Skin of body (tissue), 2 donors: ENCODE results near the gene CAPN15. TPM values are rescaled to one million over a fixed set of nuclear protein-coding genes. Genes with fewer than 3 reads are reported as not detected.
"Not testable (repeated sequence)": the region's sequence is repeated elsewhere in the genome, so short reads cannot be mapped to it uniquely, and the experiment has no call there.

Experiments
- DNase-seq: peaks from one replicate; lab custom pipeline; 2025; lab: John Stamatoyannopoulos, UW
- total RNA-seq: library from RNA; depleted of rRNA; stranded (reverse); fragments of >200 nt; gene quantifications from one replicate; pipeline ENCODE4 v1.2.3, GENCODE V29; 2014

Gene CAPN15
- total RNA-seq, 1 donor from 2014 or later, result 10.2 TPM

- no peak for DNase-seq
Observed at GRCh38 chr16:506246-506546, 21.3 kb upstream of the CAPN15 start.

GRCh38 chr16:507527-507926 lies 20.0 kb upstream of the CAPN15 start:
- DNase-seq, result not testable (repeated sequence)

- no peak for DNase-seq
Observed at GRCh38 chr16:507996-508395, 19.5 kb upstream of the CAPN15 start.

GRCh38 chr16:508884-509736 lies 18.4 kb upstream of the CAPN15 start:
- DNase-seq, result no peak

- no peak for DNase-seq
Observed at GRCh38 chr16:510066-510825, 17.3 kb upstream of the CAPN15 start.

- no peak for DNase-seq
Observed at GRCh38 chr16:512802-513201, 14.7 kb upstream of the CAPN15 start.

GRCh38 chr16:513950-514349 lies 13.6 kb upstream of the CAPN15 start:
- DNase-seq, result no peak

- DNase-seq, result no peak
Observed at GRCh38 chr16:515175-515938, 12.2 kb upstream of the CAPN15 start.

GRCh38 chr16:515939-516226 lies 11.6 kb upstream of the CAPN15 start:
- DNase-seq, result no peak

GRCh38 chr16:516301-516700 lies 11.2 kb upstream of the CAPN15 start:
- DNase-seq, result no peak

GRCh38 chr16:518858-519257 lies 8.7 kb upstream of the CAPN15 start:
- DNase-seq, result no peak

- no peak for DNase-seq
Observed at GRCh38 chr16:519425-519824, 8.1 kb upstream of the CAPN15 start.

- no peak for DNase-seq
Observed at GRCh38 chr16:519841-520687, 7.4 kb upstream of the CAPN15 start.

- DNase-seq, result no peak
Observed at GRCh38 chr16:520847-521246, 6.7 kb upstream of the CAPN15 start.

GRCh38 chr16:521381-522210 lies 5.9 kb upstream of the CAPN15 start:
- no peak for DNase-seq

GRCh38 chr16:522320-523096 lies 5.0 kb upstream of the CAPN15 start:
- DNase-seq, result no peak

- no peak for DNase-seq
Observed at GRCh38 chr16:523097-523741, 4.3 kb upstream of the CAPN15 start.

GRCh38 chr16:524274-525040 lies 3.1 kb upstream of the CAPN15 start:
- no peak for DNase-seq
